ENCODE measurements around the gene CNGA3. TPM values are rescaled to one million over a fixed set of nuclear protein-coding genes. Genes with fewer than 3 reads are reported as not detected.
A peak's percentile ranks its signal among the peaks of the same experiment; 100 is the strongest.

Gene CNGA3
- total RNA-seq (2012; rRNA removed) (under 0.01 TPM in 1 of 2 replicates, not detected in the other), polyA plus RNA-seq (2012; rRNA removed) (not detected in 2 replicates), Bru-seq, nascent RNA (percentile 4 among the genes with signal in this experiment), BruChase-seq, experiment 1, labeled RNA remaining after a 6-hour chase (percentile 2 among the genes with signal in this experiment), BruChase-seq, experiment 2, labeled RNA remaining after a 2-hour chase (percentile 6 among the genes with signal in this experiment)
- polyA plus RNA-seq (2012; cell fraction: cytosol; rRNA removed), result 0.01 TPM in 1 of 2 replicates, not detected in the other
- 0.03 and 0.05 TPM in 2 replicates for polyA plus RNA-seq (2012; cell fraction: nucleus; rRNA removed; ENCODE audit: low replicate concordance)
- long read RNA-seq, result 0 reads

DNA sequence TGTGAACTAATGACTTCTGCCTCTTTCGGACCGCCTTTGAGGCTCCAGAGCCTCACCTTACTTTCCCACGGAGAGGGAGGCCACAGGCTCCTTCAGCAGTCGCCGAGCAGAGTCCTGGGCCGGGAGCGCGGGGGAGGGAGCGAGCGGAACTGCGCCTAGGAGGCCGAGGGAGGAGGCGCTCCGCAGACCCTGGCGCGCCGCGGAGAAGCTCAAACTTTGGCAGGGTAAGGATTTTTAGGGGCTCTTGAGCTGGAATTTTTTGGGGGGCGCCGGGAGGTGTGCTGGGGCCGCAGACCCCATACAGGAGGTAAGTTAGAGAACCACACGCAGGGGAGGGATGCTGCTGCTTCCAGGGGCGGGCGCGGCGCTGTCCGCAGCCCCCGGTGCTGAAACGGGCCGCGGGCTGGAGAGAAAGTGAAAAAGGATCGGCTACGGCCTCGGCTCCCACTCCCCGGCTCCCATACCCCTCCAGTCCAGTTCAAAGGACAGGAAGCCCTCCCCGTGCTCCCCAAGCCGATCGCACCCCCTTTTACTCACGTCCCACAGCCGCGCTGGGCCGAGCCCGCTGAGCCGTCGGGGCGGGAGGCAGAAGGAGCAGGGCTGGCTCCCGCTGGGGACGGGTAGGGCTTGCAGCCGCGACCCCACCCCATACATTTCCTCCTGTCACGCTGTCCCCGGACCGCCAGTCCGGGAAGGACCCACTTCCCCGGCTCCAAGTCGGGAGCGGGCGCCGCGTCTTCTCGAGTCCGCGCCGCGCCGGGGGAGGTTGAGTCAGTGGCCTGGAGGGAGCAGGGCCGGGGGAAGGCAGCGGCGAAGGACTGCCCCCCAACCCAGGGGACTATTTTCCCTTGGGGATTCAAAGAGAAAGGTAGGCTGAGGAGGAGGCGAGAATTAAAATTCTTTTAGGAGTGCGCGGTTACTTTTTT is at the start of gene CNGA3:
CNGA3 (plus strand) TSS at position 146 of the 926 bp plus-strand sequence. CDS start 23,520 bp downstream, outside the sequence.
- no TSS peak for BruUV-seq (replicated peaks)
- ChIA-PET POLR2A (ENCODE audit: unreplicated experiment) (no interaction called here), CTCF (no interaction called here)
- dilution Hi-C loops (cut with HindIII; ENCODE audit: low sequenced_read_pairs, unreplicated experiment) (no loop called here), intact Hi-C loops (cut with micrococcal nuclease) (no loop called here), in situ Hi-C loops (cut with MboI; ENCODE audit: low sequenced_read_pairs) (no loop called here)
- no peak within 1 kb of the TSS for H2AK9ac ChIP-seq (replicated peaks; ENCODE audit: low read depth, low read length, poor library complexity)
- no peaks in the 10 kb centered on the region for H3K9me1 ChIP-seq (ENCODE audit: insufficient read depth, low read length)
- no peak within 1 kb of the TSS for H4K8ac ChIP-seq (ENCODE audit: low read depth in 2 of 2, low read length in 2 of 2)
- 7% methylated on average over 3 of the region's 72 CpGs; no CpG with 5 or more reads in 1 of the 2 experiments for WGBS, 2 experiments (ENCODE audit: extremely low coverage in 2 of 2, insufficient read length in 1 of 2)
- no peaks in the 10 kb centered on the region for H3K4me1 ChIP-seq (ENCODE audit: control insufficient read depth, insufficient read depth, low read length)
- H4K91ac ChIP-seq (ENCODE audit: insufficient read depth, low read depth, low read length), result no peak within 1 kb of the TSS
- no peak for TF ChIP-seq BHLHE40 (IDR thresholded peaks at IDR 0.05; ENCODE audit: low read depth, low read length)
- peak; percentile 45; the same call in 1 of the 2 replicates for TF ChIP-seq MAZ (IDR thresholded peaks at IDR 0.05; ENCODE audit: borderline replicate concordance, low read depth, low read length)
- H3K4me2 ChIP-seq (ENCODE audit: low read depth, low read length), result peak within 1 kb of the TSS; percentile 42
- no peaks in the 10 kb centered on the region for H3K36me3 ChIP-seq (ENCODE audit: control insufficient read depth, insufficient read depth, low read length)
- H3K23ac ChIP-seq (ENCODE audit: low read depth, low read length), result no peak within 1 kb of the TSS
- DNase-seq, result peak; percentile 6
- peak; percentile 80 for ATAC-seq (ENCODE audit: low read depth)
- no peak within 1 kb of the TSS for H3K18ac ChIP-seq (ENCODE audit: low read depth, low read length)
- H3K27ac ChIP-seq (ENCODE audit: insufficient read depth, low read length), result no peak within 1 kb of the TSS
- H4K5ac ChIP-seq (ENCODE audit: low read depth, low read length), result no peak within 1 kb of the TSS
- H2AK5ac ChIP-seq (ENCODE audit: low read depth, low read length), result no peak within 1 kb of the TSS
- no peak within 1 kb of the TSS; the same call in 1 of the 2 replicates for H3K4me3 ChIP-seq (ENCODE audit: insufficient read depth, low read depth, low read length)
- no peak within 1 kb of the TSS for H2BK120ac ChIP-seq (ENCODE audit: low read depth, low read length)
- no peak within 1 kb of the TSS for H2BK15ac ChIP-seq (ENCODE audit: low read depth, low read length)
- no peak within 1 kb of the TSS for H3K9ac ChIP-seq (ENCODE audit: low read depth, low read length)
- peaks cover 74% of the 10 kb centered on the region for H3K27me3 ChIP-seq (ENCODE audit: control insufficient read depth, insufficient read depth, low read length)
- H3K79me1 ChIP-seq (ENCODE audit: low read depth in 1 of 2, low read length in 2 of 2), result no peaks in the 10 kb centered on the region
- H3K9me3 ChIP-seq (ENCODE audit: control insufficient read depth, insufficient read depth, low read length), result peaks cover 5% of the 10 kb centered on the region; the same call in 1 of the 2 replicates
- no peak within 1 kb of the TSS for H3K56ac ChIP-seq (ENCODE audit: extremely low read depth, insufficient read depth, low read length)
- no peak within 1 kb of the TSS for H3K4ac ChIP-seq (ENCODE audit: low read depth, low read length)
- H2AFZ ChIP-seq (replicated peaks; ENCODE audit: low read length, poor library complexity), result peak within 1 kb of the TSS; percentile 81
- no peak within 1 kb of the TSS for H3K14ac ChIP-seq (replicated peaks; ENCODE audit: low read depth, low read length)
- no peak within 1 kb of the TSS for H2BK5ac ChIP-seq (ENCODE audit: low read depth, low read length, poor library complexity, severe bottlenecking)
- no peak within 1 kb of the TSS for H2BK20ac ChIP-seq (ENCODE audit: low read depth, low read length)
- H4K20me1 ChIP-seq (ENCODE audit: insufficient read depth, low read length), result no peaks in the 10 kb centered on the region

Data from IMR-90 (cell line).